HG02970 (cell line): ENCODE data around the gene ANKFY1.

ENCODE experiments used
- ATAC-seq: cut with Tn5 transposase; IDR thresholded peaks from one replicate; pipeline ENCODE4 v1.9.1; 2021; ENCODE audit warnings: mild to moderate bottlenecking, moderate library complexity, moderate number of reproducible peaks; ENCODE audit not compliant: unreplicated experiment, low FRiP score

The ANKFY1 gene

GRCh38 chr17:4182043-4182442 is 81.7 kb downstream of the ANKFY1 start:
- no peak for ATAC-seq

DNA sequence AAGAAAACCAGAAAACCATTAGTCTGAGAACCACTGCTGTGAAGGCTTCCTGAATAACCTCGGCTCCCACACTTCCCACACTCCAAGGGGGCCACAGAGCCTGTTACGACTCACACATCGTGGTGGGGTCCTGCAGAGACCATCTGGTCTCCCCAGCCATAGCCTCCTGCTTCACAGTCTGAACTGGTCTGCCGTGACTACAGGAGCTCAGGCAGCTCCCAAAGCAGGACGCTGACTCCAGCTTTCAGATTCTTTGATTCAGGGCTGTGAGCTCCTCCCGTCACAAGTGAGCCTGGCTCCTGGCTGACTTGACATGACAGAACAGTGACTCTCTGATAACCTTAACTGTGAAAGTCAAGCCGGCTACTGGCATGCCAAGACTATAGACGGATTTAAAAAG is 83.0 kb downstream of the ANKFY1 start:
- no peak for ATAC-seq

GRCh38 chr17:4179071-4179470 is 84.7 kb downstream of the ANKFY1 start:
- no peak for ATAC-seq

DNA sequence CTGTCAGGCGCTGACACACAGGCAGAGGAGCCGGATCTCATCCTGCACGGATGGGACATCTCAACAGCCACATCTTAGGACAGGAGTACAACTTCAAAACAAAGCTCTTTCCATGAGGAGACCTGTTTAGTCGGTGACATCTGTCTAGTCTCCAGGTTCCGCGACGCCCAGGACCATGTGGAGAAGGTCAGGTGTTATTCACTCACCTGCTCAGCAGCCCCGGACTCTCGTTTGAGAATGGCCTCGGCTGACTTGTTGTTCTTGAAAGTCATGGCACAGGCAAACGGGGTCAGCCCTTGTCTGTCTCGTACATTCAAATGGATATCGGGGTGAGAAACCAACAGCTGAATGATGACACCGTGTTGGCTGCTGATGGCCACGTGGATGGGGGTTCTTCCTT is 85.1 kb downstream of the ANKFY1 start:
- ATAC-seq, result no peak

- ATAC-seq, result no peak
These were observed 86.0 kb downstream of the ANKFY1 start for GRCh38 chr17:4177806-4178205.

GRCh38 chr17:4176808-4177472 is 86.8 kb downstream of the ANKFY1 start:
- no peak for ATAC-seq

DNA sequence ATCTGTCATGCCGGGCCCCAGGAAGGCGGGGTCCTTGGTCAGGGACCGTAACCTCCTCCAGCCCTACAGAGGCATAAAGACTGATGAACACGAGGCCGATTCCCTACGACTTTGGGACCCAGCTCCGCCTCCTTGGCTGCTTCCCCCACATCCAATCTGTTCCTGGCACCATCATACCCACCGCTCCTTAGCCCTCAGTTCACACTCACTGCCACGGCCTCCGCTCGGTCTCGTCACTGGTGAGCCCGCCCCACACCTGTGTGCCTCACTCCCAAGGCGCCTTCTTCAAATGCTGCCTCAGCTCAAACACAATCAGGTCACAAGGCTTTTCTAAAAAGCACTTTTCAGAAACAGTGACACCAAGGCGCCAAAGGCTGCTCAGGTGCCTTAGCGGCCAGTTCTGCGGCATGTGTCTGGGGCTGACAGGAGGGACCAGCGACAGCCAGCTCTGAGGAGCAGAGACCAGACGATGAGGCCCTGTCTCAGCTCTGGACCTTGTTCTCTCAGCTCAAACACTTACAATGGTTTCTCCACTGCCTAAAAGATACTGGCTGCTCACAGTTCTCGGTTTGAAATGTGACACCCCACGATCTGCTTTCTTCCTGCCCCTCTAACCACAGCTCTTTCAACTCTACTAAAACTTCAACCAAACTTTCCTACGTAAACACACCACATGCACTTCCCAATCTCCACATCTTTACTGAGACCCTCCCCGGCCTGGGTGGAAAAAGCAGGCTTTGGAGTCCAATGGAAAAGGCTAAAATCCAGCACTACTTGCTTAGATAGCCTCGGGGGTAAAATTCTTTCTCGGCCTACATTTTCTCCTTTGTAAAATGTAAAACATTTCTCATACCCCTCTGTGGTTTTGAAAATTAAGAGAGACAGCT is 87.6 kb downstream of the ANKFY1 start:
- ATAC-seq, result no peak

- no peak for ATAC-seq
These were observed 89.2 kb downstream of the ANKFY1 start for GRCh38 chr17:4174556-4174955.

DNA sequence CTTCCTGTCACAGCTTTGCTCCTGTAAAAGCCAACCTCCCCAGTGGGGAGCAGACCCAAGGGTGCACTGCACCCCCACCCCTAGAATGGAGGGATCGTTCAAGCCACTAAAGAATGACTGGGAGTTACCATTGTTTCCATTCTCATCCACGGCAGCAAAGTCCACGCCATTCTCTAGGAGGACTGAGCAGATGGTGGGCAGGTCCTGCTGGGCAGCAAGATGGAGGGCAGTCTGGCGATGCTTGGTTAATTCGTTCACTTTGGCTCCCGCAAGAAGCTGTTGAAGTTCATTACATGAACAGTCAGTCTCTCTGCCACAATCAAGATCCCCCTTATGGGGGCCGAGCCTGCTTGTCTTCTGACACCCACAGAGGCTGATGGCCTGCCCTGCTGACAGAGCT is 90.0 kb downstream of the ANKFY1 start:
- ATAC-seq, result no peak

DNA sequence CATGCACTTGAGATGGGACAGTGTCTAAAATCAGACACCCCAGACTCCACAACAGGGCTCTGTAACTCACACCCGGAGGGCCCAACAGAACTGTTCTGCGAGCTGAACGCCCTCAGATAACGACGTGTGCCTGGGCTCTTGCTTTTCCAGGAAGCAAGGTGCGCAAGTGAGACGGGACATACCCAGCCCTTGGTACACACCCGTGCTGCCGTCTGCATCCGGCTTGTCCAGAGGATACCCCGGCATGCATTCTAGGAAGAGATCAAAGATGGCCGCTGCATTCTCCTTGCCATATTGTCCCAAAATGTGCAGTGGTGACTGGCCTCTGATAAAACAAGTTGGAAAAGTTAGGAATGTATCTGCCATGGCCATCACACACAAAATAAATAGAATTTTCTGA is 91.4 kb downstream of the ANKFY1 start:
- ATAC-seq, result no peak

GRCh38 chr17:4170639-4171280 is 93.0 kb downstream of the ANKFY1 start:
- no peak for ATAC-seq

DNA sequence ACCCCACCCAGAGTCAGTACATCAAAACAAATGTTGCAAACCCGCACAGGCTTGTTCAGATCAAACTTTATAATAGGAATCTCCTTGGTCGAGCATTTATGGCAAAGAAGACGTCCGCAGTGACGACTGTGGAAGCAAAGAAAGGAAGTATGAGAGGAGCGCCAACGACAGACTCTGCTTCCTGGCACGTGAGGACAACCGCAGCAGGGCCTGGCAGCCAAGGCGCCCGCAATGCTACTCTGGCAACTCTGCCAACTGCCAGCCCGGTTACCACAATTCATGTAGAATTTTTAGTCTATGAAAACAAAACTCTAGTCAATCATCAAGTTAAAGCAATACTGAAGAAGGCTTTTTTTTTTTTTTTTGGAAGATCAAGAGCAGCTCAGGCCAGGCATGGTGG is 96.0 kb downstream of the ANKFY1 start:
- ATAC-seq, result no peak

DNA sequence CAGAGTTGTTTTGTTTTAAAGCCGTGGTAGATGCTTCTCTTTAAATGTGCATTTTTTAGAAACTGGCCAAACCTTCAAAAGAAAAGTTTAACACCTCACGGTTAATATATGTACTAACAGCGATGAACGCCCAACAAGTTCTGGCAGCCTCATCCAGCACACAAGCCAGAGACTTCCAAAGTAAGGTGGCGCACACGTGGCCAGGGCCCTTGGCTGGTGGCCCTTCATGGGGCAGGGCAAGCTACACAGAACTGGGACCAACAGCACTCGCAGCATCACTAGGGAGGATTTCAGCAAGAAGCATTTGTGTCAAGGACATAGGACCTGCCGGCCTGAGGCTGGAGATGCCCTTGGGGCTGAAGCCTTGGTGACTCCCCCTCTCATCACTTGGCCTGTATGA is 97.4 kb downstream of the ANKFY1 start:
- no peak for ATAC-seq

DNA sequence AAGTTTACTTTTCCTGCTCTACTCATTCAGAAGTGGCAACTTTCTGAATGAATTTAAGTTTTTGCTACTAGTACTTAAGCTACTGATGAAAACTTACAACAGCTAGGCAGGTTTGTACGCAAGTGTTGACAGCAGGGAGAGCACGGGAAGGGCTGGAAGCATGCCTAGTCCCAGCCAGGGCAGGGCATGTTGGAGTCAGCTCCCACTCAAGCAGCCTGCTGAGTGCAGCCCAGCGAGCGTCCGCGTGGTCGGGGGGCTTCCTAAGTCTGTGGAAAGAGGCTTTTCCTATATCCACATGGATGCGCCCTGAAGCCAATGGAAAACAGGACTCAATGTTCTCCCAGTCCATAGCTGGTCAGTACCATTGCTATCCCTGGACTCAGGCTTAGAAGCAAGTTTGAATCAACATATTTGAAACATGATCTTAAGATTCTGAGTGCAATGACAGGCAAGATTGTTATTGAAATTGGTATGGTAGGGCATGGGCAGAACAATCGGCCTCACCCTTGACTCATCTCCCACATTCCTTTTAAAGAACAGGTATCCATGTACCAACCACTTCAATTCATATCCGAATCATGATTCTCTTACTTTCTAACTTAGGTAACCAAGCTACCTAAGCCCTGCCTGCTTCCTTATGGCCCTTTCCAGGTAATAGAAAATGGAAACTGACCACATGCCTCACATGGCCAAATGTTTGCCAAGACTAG is 98.3 kb downstream of the ANKFY1 start:
- no peak for ATAC-seq

DNA sequence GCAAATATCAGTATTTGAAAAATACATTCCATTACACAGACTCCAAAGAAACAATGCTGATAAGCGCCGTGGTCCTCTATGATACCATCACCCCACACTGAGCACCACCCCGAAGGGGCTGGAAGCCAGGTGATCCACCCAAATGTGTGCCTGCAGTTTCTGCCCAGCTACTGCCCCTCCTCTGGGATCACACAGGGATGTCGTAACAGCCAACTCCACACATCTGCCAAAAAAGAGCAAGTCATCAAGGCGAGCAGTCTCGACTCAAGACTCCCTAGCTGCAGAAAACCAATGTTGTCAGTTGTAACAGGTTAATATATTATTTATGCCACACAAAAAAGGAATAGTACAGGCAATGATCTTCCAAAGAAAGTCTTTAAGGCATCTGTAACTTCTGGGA is 99.8 kb downstream of the ANKFY1 start:
- no peak for ATAC-seq

DNA sequence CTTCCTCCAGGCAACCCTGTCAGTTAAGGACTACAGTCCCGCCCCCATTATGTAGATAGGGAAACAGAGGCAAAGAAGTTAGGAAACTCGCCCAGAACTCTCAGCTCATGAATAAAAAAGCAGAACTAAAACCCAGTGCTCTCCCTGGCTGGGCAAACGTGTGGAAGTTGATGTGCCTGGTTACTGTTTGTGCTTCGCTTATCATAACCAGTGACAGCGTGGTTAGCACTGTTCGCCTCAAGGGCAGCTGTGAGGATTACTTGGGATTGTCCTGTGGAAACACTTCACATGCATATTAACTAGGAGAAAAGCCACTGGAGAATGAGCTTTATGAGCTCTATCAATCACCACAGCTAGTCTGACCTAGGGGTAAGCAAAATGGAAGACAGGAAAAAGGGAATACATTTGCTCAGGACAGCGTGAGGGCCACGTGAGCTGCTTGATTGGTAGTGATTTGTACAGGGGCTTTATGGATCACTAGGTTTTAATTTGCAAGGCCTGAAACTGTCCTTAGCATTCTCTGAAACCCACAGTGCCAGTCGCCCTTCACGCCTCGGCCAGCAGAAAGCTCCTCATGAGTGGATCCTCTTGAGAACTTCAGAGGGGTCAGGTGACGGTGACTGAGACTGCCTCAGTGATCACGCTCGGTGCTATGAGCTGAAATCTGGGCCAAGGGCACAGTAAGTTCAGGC is 100.9 kb downstream of the ANKFY1 start:
- no peak for ATAC-seq

GRCh38 chr17:4162321-4162720 is 101.5 kb downstream of the ANKFY1 start:
- ATAC-seq, result no peak

- ATAC-seq, result no peak
These were observed 101.8 kb downstream of the ANKFY1 start for GRCh38 chr17:4161967-4162305.

DNA sequence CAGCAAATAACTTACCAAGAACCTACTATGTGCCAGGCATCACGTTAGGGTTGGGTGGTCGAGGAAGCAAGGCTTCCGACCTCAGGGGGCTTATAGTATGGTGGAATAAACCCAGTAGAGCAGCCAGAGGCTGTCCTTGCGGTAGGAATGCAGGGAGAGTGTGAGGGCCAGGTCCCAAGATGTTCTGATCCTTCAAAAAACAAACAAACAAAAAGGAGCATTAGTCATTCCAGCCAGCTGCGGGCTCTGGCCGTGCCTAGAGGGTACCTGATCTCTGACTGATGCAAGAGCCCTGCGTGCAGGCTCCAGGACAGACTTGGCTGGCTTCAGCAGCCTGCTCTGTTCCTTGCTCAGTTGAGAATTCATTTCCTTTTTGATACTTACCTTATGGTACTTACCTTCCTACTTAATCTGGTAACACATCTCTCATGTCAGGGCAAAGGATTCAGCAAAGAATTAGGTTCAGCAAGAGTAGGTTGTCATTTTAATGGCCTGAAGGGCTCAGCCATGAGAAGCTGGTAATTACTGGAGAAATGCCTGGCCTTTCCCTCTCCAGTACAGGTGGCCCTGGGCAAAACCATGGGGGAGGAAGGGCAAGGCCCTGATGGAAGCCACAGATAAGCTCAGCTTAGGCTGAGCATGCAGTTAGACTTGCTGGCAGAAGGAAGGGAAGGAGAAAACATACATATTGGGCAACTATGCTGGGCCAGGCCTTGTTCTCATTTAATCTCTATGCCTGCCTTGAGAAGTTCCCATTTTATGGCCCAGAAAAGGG is 102.4 kb downstream of the ANKFY1 start:
- ATAC-seq, result no peak
